ENCODE measurements around the gene TMEM63C.

The TMEM63C gene

DNA sequence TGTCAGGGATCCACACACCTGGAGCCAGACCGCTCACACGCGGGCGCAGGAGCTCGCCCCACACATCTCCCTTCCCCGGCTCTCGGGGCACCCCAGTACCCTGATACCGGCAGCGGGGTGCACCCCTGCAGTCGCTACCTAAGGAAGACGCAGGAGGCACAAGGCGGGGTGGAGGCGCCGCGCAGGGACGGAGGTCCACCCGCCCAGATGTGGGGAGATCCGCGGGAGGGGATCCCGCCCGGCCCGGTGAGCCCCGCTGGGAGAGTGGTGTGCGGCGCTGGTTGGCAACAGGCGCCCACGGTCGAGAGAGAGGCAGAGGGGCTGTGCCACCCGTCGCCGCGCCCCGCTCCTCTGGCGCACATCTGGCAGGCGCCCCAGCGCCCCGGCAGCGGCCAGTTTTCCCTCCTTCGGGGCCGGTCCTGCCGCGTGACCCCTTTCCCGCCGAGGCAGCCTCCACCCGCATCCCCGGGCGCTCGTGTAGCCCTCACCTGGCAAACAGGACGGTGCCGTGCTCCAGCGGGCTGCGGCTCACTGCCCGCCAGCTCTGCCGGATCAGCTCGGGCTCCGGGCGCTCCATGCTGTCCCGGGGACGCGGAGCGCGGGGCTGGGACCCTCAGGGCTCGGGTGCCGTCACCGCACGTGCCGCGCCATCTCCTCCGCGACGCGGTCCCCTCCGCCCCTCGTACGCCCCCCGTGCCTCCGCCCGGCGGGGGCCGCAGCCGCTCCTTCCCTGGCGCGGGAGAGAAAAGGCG is 88.9 kb downstream of the TMEM63C start:
- Histone ChIP-seq H3K9ac (ENCODE audit: low read length in 5 of 5) (no peak overlapping the region), H3K36me3 (ENCODE audit: control insufficient read depth in 5 of 5, insufficient read depth in 5 of 5, low read length in 5 of 5) (no peaks in the 10 kb centered on the region), H3K27me3 (ENCODE audit: control insufficient read depth in 5 of 5, insufficient read depth in 4 of 5, low read length in 5 of 5) (peaks cover 21 to 33% (median 26%) of the 10 kb centered on the region in 5 donors), H3K9me3 (ENCODE audit: control insufficient read depth in 5 of 5, low read length in 5 of 5) (peaks cover 3 to 14% (median 12%) of the 10 kb centered on the region in 5 donors), H3K4me1 (ENCODE audit: control insufficient read depth in 5 of 5, insufficient read depth in 5 of 5, low read length in 5 of 5) (peaks cover 0 to 2% (median 0%) of the 10 kb centered on the region in 5 donors), H3K27ac (ENCODE audit: low read depth, low read length) (no peak overlapping the region), H3K4me3 (ENCODE audit: low read depth in 1 of 5, low read length in 5 of 5) (no peak overlapping the region)

DNA sequence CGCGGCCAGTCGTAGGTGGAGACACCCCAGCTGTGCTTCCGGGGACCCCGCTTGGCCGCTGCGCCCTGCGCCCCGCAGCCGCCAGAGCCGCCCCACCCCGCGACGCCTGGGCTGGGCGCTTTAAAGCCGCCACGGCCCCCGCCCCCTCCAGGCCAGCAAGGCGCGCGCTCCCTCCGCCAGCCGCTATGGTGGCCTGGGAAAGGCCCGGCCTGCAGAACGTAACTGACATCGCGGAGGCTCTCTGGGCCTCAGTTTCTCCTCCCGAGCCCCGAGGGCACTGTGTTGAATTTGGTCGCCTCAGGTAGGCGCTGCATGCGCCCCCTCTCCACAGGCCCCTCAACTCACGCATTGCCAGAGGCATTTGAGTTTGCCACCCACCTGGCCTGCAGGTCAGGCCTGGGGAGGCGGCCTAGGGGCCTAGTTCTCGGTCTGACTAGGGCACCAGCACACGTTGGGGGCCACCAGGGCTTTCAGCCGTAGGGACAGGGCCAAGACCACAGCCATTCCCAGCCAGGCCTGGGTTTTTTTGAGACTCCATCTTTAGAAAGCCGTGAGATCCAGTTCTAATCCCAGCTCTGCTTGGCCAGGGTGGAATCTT is 89.6 kb downstream of the TMEM63C start, which contains the start of gene NGB:
Gene NGB (minus strand): TSS at position 94 of the 598 bp plus-strand sequence. CDS start 269 bp downstream, outside the sequence.
- Histone ChIP-seq H3K9ac (ENCODE audit: low read length in 5 of 5) (no peak within 1 kb of the TSS), H3K27me3 (ENCODE audit: control insufficient read depth in 5 of 5, insufficient read depth in 4 of 5, low read length in 5 of 5) (peaks cover 21 to 33% (median 26%) of the 10 kb centered on the region in 5 donors), H3K4me3 (ENCODE audit: low read depth in 1 of 5, low read length in 5 of 5) (no peak within 1 kb of the TSS), H3K9me3 (ENCODE audit: control insufficient read depth in 5 of 5, low read length in 5 of 5) (peaks cover 3 to 14% (median 12%) of the 10 kb centered on the region in 5 donors), H3K4me1 (ENCODE audit: control insufficient read depth in 5 of 5, insufficient read depth in 5 of 5, low read length in 5 of 5) (peaks cover 0 to 2% (median 0%) of the 10 kb centered on the region in 5 donors), H3K27ac (ENCODE audit: low read depth, low read length) (no peak within 1 kb of the TSS), H3K36me3 (ENCODE audit: control insufficient read depth in 5 of 5, insufficient read depth in 5 of 5, low read length in 5 of 5) (peaks cover 0 to 4% (median 2%) of the 10 kb centered on the region in 5 donors)

DNA sequence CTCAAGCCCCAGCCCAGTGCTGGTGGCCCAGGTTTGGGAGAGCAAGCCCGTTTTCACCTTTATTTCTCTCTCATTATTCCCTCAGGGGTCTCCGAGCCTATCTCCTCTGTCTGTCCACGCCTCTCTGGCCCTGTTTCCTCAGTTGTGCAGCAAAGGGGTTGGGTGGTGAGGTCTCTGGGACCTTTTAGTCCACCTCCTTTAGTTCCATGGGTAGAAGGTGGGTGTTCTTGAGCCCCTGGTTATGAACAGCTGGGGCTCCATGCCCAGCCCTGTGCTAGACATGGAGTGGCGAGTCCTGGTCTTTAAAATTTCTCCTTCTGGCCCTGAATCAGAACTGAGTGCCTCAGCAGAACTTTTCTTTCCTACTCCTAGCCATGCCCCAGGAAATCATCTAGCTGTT is 90.7 kb downstream of the TMEM63C start:
- Histone ChIP-seq H3K9me3 (ENCODE audit: control insufficient read depth in 5 of 5, low read length in 5 of 5) (peaks cover 3 to 14% (median 12%) of the 10 kb centered on the region in 5 donors), H3K4me1 (ENCODE audit: control insufficient read depth in 5 of 5, insufficient read depth in 5 of 5, low read length in 5 of 5) (peaks cover 0 to 2% (median 0%) of the 10 kb centered on the region in 5 donors), H3K27me3 (ENCODE audit: control insufficient read depth in 5 of 5, insufficient read depth in 4 of 5, low read length in 5 of 5) (peaks cover 19 to 33% (median 26%) of the 10 kb centered on the region in 5 donors), H3K4me3 (ENCODE audit: low read depth in 1 of 5, low read length in 5 of 5) (no peak overlapping the region), H3K9ac (ENCODE audit: low read length in 5 of 5) (no peak overlapping the region), H3K36me3 (ENCODE audit: control insufficient read depth in 5 of 5, insufficient read depth in 5 of 5, low read length in 5 of 5) (peaks cover 0 to 14% (median 12%) of the 10 kb centered on the region in 5 donors), H3K27ac (ENCODE audit: low read depth, low read length) (no peak overlapping the region)

DNA sequence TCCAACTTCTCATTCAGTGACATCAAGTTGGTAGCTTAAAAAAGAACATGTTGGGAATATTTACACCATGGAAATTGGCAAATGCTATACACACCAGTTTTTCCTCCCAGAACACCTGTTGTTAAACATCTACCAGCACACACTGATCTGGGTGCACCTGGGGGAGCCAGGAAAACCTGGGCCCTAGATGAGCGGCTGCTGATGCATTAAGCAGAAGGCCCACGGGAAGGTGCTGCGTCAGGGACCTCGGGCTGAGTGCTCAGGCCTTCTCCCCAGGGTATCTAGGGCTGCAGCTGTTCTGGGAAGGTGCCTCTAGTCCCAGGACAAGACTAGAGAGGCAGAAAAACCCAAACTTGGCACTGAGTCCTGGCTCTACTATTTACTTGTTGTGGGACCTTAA is 92.2 kb downstream of the TMEM63C start:
- Histone ChIP-seq H3K4me1 (ENCODE audit: control insufficient read depth in 5 of 5, insufficient read depth in 5 of 5, low read length in 5 of 5) (peaks cover 0 to 2% (median 0%) of the 10 kb centered on the region in 5 donors), H3K36me3 (ENCODE audit: control insufficient read depth in 5 of 5, insufficient read depth in 5 of 5, low read length in 5 of 5) (peaks cover 0 to 29% (median 25%) of the 10 kb centered on the region in 5 donors), H3K27me3 (ENCODE audit: control insufficient read depth in 5 of 5, insufficient read depth in 4 of 5, low read length in 5 of 5) (peaks cover 11 to 30% (median 18%) of the 10 kb centered on the region in 5 donors), H3K27ac (ENCODE audit: low read depth, low read length) (no peak overlapping the region), H3K4me3 (ENCODE audit: low read depth in 1 of 5, low read length in 5 of 5) (no peak overlapping the region), H3K9me3 (ENCODE audit: control insufficient read depth in 5 of 5, low read length in 5 of 5) (peaks cover 0 to under 1% (median 0%) of the 10 kb centered on the region in 5 donors), H3K9ac (ENCODE audit: low read length in 5 of 5) (no peak overlapping the region)

DNA sequence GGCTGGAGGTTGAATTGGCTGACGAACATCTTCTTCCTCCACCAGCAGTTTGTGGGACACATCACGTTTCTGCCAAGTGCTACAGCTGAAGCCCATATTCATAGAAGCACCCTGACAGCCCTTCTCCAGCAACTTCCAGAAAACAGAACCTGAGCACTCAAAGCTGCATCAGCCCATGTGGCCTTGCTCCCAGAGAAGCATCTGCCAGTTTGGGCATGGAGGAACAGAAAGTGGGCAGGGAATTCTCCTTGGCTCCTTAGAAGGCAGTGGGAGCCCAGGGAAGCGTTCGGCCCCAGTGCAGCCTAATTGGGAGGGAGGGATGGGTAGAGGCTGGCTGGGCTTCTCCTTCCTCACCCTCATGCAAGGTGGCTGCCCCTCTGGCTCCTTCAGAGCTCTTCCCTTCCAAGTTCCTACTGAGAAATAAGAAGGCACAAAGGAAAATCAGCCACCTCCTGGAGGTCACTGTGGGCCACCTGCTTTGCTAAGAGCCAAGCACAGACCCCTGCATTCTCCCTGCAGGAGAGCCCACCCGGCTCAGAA is 93.5 kb downstream of the TMEM63C start:
- H3K9ac ChIP-seq (ENCODE audit: low read length in 5 of 5), result no peak overlapping the region
- H3K9me3 ChIP-seq (ENCODE audit: control insufficient read depth in 5 of 5, low read length in 5 of 5), result no peaks in the 10 kb centered on the region
- H3K4me3 ChIP-seq (ENCODE audit: low read depth in 1 of 5, low read length in 5 of 5), result no peak overlapping the region
- H3K27me3 ChIP-seq (ENCODE audit: control insufficient read depth in 5 of 5, insufficient read depth in 4 of 5, low read length in 5 of 5), result peaks cover 5 to 19% (median 12%) of the 10 kb centered on the region in 5 donors
- H3K27ac ChIP-seq (ENCODE audit: low read depth, low read length), result no peak overlapping the region
- H3K4me1 ChIP-seq (ENCODE audit: control insufficient read depth in 5 of 5, insufficient read depth in 5 of 5, low read length in 5 of 5), result peaks cover 0 to 2% (median 0%) of the 10 kb centered on the region in 5 donors
- peaks cover 0 to 42% (median 39%) of the 10 kb centered on the region in 5 donors for H3K36me3 ChIP-seq (ENCODE audit: control insufficient read depth in 5 of 5, insufficient read depth in 5 of 5, low read length in 5 of 5)

DNA sequence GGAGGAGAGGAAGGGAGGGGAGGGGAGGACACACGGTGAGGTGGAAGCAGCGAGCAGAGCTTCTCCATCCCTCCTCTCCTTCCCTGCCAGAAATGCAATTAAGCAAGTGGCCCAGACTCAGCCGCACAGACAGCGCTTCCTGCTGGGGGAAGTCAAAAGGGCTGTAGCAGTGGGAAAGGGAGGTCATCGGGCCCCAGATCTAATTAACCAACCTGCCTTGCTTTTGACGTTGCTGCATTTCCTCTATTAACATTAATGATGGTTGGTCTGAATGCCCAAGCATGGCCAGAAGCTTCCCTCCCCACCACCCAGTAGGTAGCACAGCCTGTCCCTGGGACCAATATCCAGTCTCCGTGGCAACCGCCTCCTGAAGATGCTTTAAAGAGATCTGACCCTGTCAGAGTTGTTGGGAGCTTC is 94.0 kb downstream of the TMEM63C start:
- Histone ChIP-seq H3K4me1 (ENCODE audit: control insufficient read depth in 5 of 5, insufficient read depth in 5 of 5, low read length in 5 of 5) (peaks cover 0 to 2% (median 0%) of the 10 kb centered on the region in 5 donors), H3K36me3 (ENCODE audit: control insufficient read depth in 5 of 5, insufficient read depth in 5 of 5, low read length in 5 of 5) (peaks cover 0 to 47% (median 44%) of the 10 kb centered on the region in 5 donors), H3K27me3 (ENCODE audit: control insufficient read depth in 5 of 5, insufficient read depth in 4 of 5, low read length in 5 of 5) (peaks cover 5 to 14% (median 7%) of the 10 kb centered on the region in 5 donors)

DNA sequence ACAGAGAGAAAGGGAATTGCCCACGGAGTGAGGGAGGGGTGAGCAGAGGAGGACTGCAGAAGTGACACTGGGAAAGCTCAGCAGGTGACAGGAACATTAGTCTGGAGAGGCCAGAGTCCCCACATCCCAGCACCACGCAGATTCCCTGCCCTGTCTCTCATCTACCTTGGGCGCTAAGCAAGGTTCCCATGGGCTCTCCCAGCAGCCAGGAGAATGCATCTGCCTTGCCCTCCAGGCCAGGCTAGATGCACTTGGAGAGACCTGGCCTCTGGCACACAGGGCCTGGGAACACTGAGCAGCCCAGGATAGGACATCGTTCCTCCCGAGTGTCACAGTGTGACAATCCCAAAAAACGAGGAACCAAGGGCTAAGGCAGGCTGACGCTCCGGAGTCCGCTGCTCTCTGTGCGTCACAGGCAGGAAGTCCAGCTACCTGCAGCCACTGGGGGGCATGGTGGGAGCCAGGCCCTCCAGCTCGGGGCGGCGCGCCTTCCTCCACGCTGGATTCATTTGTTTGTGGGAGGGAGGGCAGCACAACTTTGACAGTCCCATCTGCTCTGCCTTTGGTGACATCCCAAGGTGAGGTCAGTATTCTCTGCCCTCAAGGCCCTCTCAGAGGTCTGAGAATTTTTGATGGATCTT is 94.8 kb downstream of the TMEM63C start:
- H3K36me3 ChIP-seq (ENCODE audit: control insufficient read depth in 5 of 5, insufficient read depth in 5 of 5, low read length in 5 of 5), result peaks cover 2 to 51% (median 47%) of the 10 kb centered on the region in 5 donors
- H3K27ac ChIP-seq (ENCODE audit: low read depth, low read length), result no peak overlapping the region
- H3K9me3 ChIP-seq (ENCODE audit: control insufficient read depth in 5 of 5, low read length in 5 of 5), result no peaks in the 10 kb centered on the region
- no peak overlapping the region for H3K9ac ChIP-seq (ENCODE audit: low read length in 5 of 5)
- H3K27me3 ChIP-seq (ENCODE audit: control insufficient read depth in 5 of 5, insufficient read depth in 4 of 5, low read length in 5 of 5), result peaks cover 1 to 8% (median 4%) of the 10 kb centered on the region in 5 donors
- H3K4me3 ChIP-seq (ENCODE audit: low read depth in 1 of 5, low read length in 5 of 5), result no peak overlapping the region
- peaks cover 0 to 2% (median 0%) of the 10 kb centered on the region in 5 donors for H3K4me1 ChIP-seq (ENCODE audit: control insufficient read depth in 5 of 5, insufficient read depth in 5 of 5, low read length in 5 of 5)

More for the DNA sequence above, 94.0 kb downstream of the TMEM63C start:
- Histone ChIP-seq H3K9ac (ENCODE audit: low read length in 5 of 5) (no peak overlapping the region), H3K27ac (ENCODE audit: low read depth, low read length) (no peak overlapping the region), H3K9me3 (ENCODE audit: control insufficient read depth in 5 of 5, low read length in 5 of 5) (no peaks in the 10 kb centered on the region), H3K4me3 (ENCODE audit: low read depth in 1 of 5, low read length in 5 of 5) (no peak overlapping the region)

DNA sequence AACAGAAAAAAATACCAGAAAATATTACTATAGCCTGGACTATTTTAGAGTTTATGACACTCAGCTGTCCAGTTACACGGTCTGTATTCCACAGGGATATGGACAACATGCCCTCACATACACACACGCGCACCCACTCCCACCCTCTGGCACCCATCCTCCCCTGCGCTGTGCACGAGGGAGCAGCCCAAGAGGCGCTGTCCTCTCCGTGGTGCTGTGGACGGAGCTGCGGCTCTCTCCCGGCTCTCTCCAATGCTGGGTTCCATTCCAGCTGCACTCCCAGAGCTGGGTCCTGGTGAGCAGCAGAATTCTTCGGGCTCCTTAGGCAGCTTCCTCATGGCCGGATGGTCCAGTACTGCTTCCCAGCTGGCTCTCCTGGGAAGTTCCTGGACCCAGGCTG is 95.4 kb downstream of the TMEM63C start:
- Histone ChIP-seq H3K36me3 (ENCODE audit: control insufficient read depth in 5 of 5, insufficient read depth in 5 of 5, low read length in 5 of 5) (peaks cover 2 to 57% (median 52%) of the 10 kb centered on the region in 5 donors), H3K9ac (ENCODE audit: low read length in 5 of 5) (no peak overlapping the region), H3K27ac (ENCODE audit: low read depth, low read length) (no peak overlapping the region), H3K27me3 (ENCODE audit: control insufficient read depth in 5 of 5, insufficient read depth in 4 of 5, low read length in 5 of 5) (peaks cover 0 to 7% (median 3%) of the 10 kb centered on the region in 5 donors), H3K4me3 (ENCODE audit: low read depth in 1 of 5, low read length in 5 of 5) (no peak overlapping the region), H3K9me3 (ENCODE audit: control insufficient read depth in 5 of 5, low read length in 5 of 5) (no peaks in the 10 kb centered on the region), H3K4me1 (ENCODE audit: control insufficient read depth in 5 of 5, insufficient read depth in 5 of 5, low read length in 5 of 5) (peaks cover 0 to 2% (median 0%) of the 10 kb centered on the region in 5 donors)

DNA sequence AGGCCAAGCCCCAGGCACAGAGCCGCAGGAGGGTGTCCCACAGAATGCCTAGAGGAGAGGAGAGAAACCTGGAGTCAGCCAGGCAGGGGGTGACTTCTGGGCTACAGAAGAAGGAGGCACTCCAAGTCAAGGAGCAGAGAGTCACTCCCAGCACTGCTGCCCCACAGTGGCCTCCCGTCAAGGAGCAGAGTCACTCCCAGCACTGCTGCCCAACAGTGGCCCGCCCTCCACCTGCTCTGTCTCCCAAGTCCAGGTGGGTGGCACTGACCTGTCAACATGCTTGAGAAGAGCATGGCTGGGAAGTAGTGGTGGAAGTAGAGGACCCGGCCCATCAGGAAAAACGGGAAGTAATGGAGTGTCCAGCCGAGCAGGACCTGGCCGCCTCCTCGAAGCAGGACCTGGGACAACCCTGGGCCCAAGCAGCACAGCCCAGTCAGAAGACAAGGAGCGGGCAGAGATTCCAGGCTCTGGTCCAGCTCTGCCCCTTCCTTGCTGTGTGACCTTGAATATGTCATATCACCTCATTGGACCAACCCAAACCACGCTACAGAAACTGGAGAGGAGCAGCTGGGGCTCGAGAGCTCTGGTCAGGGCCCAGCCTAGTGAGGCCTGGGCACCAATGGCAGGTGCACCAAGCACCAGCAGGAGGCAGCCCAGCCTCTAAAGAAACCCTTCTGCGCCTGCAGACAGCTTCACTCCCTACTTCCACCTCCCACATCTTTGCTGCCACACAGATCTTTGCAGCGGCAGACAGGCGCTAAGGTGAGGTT is 97.0 kb downstream of the TMEM63C start:
- no peaks in the 10 kb centered on the region for H3K4me1 ChIP-seq (ENCODE audit: control insufficient read depth in 5 of 5, insufficient read depth in 5 of 5, low read length in 5 of 5)
- peaks cover 11 to 72% (median 66%) of the 10 kb centered on the region in 5 donors for H3K36me3 ChIP-seq (ENCODE audit: control insufficient read depth in 5 of 5, insufficient read depth in 5 of 5, low read length in 5 of 5)
- H3K9me3 ChIP-seq (ENCODE audit: control insufficient read depth in 5 of 5, low read length in 5 of 5), result no peaks in the 10 kb centered on the region
- no peak overlapping the region for H3K9ac ChIP-seq (ENCODE audit: low read length in 5 of 5)
- no peak overlapping the region for H3K27ac ChIP-seq (ENCODE audit: low read depth, low read length)
- no peak overlapping the region for H3K4me3 ChIP-seq (ENCODE audit: low read depth in 1 of 5, low read length in 5 of 5)
- no peaks in the 10 kb centered on the region for H3K27me3 ChIP-seq (ENCODE audit: control insufficient read depth in 5 of 5, insufficient read depth in 4 of 5, low read length in 5 of 5)
